HG03060 (cell line): ENCODE results near the gene A4GALT.
"Not testable (repeated sequence)": the region's sequence is repeated elsewhere in the genome, so short reads cannot be mapped to it uniquely, and the experiment has no call there.

Experiments
- ATAC-seq: cut with Tn5 transposase; IDR thresholded peaks from one replicate; pipeline ENCODE4 v1.9.1; 2021; ENCODE audit warnings: low read depth, moderate number of reproducible peaks; ENCODE audit not compliant: unreplicated experiment

A4GALT gene

GRCh38 chr22:42720263-42721044 is at the start of gene A4GALT:
TSS of gene A4GALT (minus strand) at chr22:42720870. CDS start at chr22:42693951, 26,919 bp downstream.
- no peak for ATAC-seq

- no peak for ATAC-seq
Observed at GRCh38 chr22:42770448-42770726, 49.7 kb upstream of the A4GALT start.

GRCh38 chr22:42769574-42770447 is 49.1 kb upstream of the A4GALT start:
- ATAC-seq = no peak

GRCh38 chr22:42769238-42769573 is 48.5 kb upstream of the A4GALT start:
- no peak for ATAC-seq

- no peak for ATAC-seq
Observed at GRCh38 chr22:42768385-42769035, 47.8 kb upstream of the A4GALT start.

GRCh38 chr22:42766860-42767259 is 46.2 kb upstream of the A4GALT start:
- no peak for ATAC-seq

GRCh38 chr22:42764895-42765363 is 44.3 kb upstream of the A4GALT start:
- ATAC-seq = no peak

GRCh38 chr22:42763965-42764480 is 43.4 kb upstream of the A4GALT start:
- ATAC-seq = no peak

GRCh38 chr22:42760806-42761565 is 40.3 kb upstream of the A4GALT start:
- ATAC-seq = no peak

- ATAC-seq = no peak
Observed at GRCh38 chr22:42758931-42759629, 38.4 kb upstream of the A4GALT start.

GRCh38 chr22:42755553-42755952 is 34.9 kb upstream of the A4GALT start:
- not testable (repeated sequence) for ATAC-seq

GRCh38 chr22:42755121-42755520 is 34.5 kb upstream of the A4GALT start:
- not testable (repeated sequence) for ATAC-seq

- ATAC-seq = no peak
Observed at GRCh38 chr22:42754658-42755057, 34.0 kb upstream of the A4GALT start.

GRCh38 chr22:42752912-42753311 is 32.2 kb upstream of the A4GALT start:
- no peak for ATAC-seq

GRCh38 chr22:42752230-42752746 is 31.6 kb upstream of the A4GALT start:
- no peak for ATAC-seq

- ATAC-seq = not testable (repeated sequence)
Observed at GRCh38 chr22:42750421-42750820, 29.8 kb upstream of the A4GALT start.

GRCh38 chr22:42747701-42748513 is 27.2 kb upstream of the A4GALT start:
- ATAC-seq = no peak

- ATAC-seq = no peak
Observed at GRCh38 chr22:42745118-42745517, 24.4 kb upstream of the A4GALT start.
